Tibial nerve (tissue), 3 donors: ENCODE data around the gene TEC.

Source experiments
- CTCF ChIP-seq, 5 experiments: fragments of 200-600 bp in 3 of 5; fragments of 450-650 bp in 2 of 5; sonication (generic) in 3 of 5; IDR thresholded peaks; one replicate each; pipeline ENCODE4 v1.5.1; 2016 to 2019; ENCODE audit warnings: antibody characterized with exemption in 5 of 5, mild to moderate bottlenecking in 3 of 5, moderate library complexity in 2 of 5
- POLR2A ChIP-seq, 2 donors: fragments of 450-650 bp; IDR thresholded peaks; one replicate each; pipeline ENCODE4 v1.6.1; 2017; ENCODE audit warnings: antibody characterized with exemption in 2 of 2, mild to moderate bottlenecking in 2 of 2, moderate library complexity in 2 of 2

- TF ChIP-seq CTCF (IDR thresholded peaks at IDR 0.05) (no peak), POLR2A (IDR thresholded peaks at IDR 0.05) (no peak)
Measured at GRCh38 chr4:48122756-48123155, 146.9 kb downstream of the TEC start.
